HG03103 (cell line): Measurements from ENCODE around the gene RBM20.

Experiments used
- ATAC-seq: cut with Tn5 transposase; IDR thresholded peaks from one replicate; pipeline ENCODE4 v1.9.1; 2021; ENCODE audit warnings: low read depth; ENCODE audit not compliant: unreplicated experiment

Gene RBM20

GRCh38 chr10:110803239-110803749 is 159.2 kb downstream of the RBM20 start:
- peak; percentile 70 for ATAC-seq

GRCh38 chr10:110803830-110804338 is 159.7 kb downstream of the RBM20 start:
- ATAC-seq, result no peak

- ATAC-seq, result no peak
These were observed 160.2 kb downstream of the RBM20 start for GRCh38 chr10:110804376-110804775.

- ATAC-seq, result no peak
These were observed 161.2 kb downstream of the RBM20 start for GRCh38 chr10:110805292-110805691.

GRCh38 chr10:110806335-110806734 is 162.2 kb downstream of the RBM20 start:
- ATAC-seq, result no peak

GRCh38 chr10:110808123-110808522 is 164.0 kb downstream of the RBM20 start:
- no peak for ATAC-seq

- no peak for ATAC-seq
These were observed 164.5 kb downstream of the RBM20 start for GRCh38 chr10:110808615-110809014.

GRCh38 chr10:110810625-110811024 is 166.5 kb downstream of the RBM20 start:
- ATAC-seq, result no peak

GRCh38 chr10:110811791-110812581 is 167.8 kb downstream of the RBM20 start:
- no peak for ATAC-seq

- no peak for ATAC-seq
These were observed 168.4 kb downstream of the RBM20 start for GRCh38 chr10:110812583-110812982.

- ATAC-seq, result no peak
These were observed 169.8 kb downstream of the RBM20 start for GRCh38 chr10:110813743-110814472.

GRCh38 chr10:110815354-110816004 is 171.3 kb downstream of the RBM20 start:
- no peak for ATAC-seq

GRCh38 chr10:110817614-110818013 is 173.5 kb downstream of the RBM20 start:
- ATAC-seq, result peak; percentile 46

- ATAC-seq, result no peak
These were observed 174.4 kb downstream of the RBM20 start for GRCh38 chr10:110818311-110819256.

GRCh38 chr10:110820321-110820814 is 176.2 kb downstream of the RBM20 start:
- no peak for ATAC-seq

GRCh38 chr10:110821508-110821907 is 177.4 kb downstream of the RBM20 start:
- ATAC-seq, result no peak

GRCh38 chr10:110822035-110822711 is 178.0 kb downstream of the RBM20 start:
- ATAC-seq, result no peak

GRCh38 chr10:110822712-110823311 is 178.7 kb downstream of the RBM20 start:
- ATAC-seq, result no peak

GRCh38 chr10:110824152-110824441 is 180.0 kb downstream of the RBM20 start:
- ATAC-seq, result no peak
